HepG2 (cell line): ENCODE results near the gene KCNQ2. TPM values are rescaled to one million over a fixed set of nuclear protein-coding genes. Genes with fewer than 3 reads are reported as not detected.

Source experiments
- ATAC-seq: fragments of 200-7000 bp; cut with Tn5 transposase; 3 replicates; pipeline ENCODE4 v1.9.1; 2020; ENCODE audit warnings: mild to moderate bottlenecking, moderate library complexity
- BruUV-seq: library from RNA; stranded (reverse); fragments of 400-500 nt; replicated peaks from 2 replicates; lab custom pipeline; 2021; lab: Mats Ljungman, UMichigan
- CTCF ChIA-PET: fragments of 300-600 bp; formaldehyde crosslinking; extraction: SDS; loops from one replicate; lab custom pipeline; 2021; ENCODE audit warnings: low total read pairs, inconsistent platforms, low intra/inter-chr PET ratio; lab: Yijun Ruan, JAX
- POLR2A ChIA-PET: fragments of 350-600 bp; sonication (Branson Sonifier 250); formaldehyde crosslinking; loops from one replicate; lab custom pipeline; 2020; ENCODE audit warnings: antibody characterized with exemption, inconsistent platforms; lab: Yijun Ruan, JAX
- DNase-seq: peaks from one replicate; pipeline ENCODE4 v3.0.0-alpha.2; 2015; ENCODE audit warnings: low spot score
- FAIRE-seq: peaks from 3 replicates; lab custom pipeline; 2011; peaks lifted over from hg19 to GRCh38; lab: Jason Lieb, UNC
- H2AFZ ChIP-seq: one replicate; pipeline ENCODE4 v1.6.1; 2011; ENCODE audit warnings: low read length, inconsistent platforms
- H3K27ac ChIP-seq: fragments of 300-600 bp; 3 replicates; pipeline ENCODE4 v1.8.0; 2011; ENCODE audit warnings: mixed run types, mild to moderate bottlenecking, mixed read lengths, low read length, inconsistent platforms; ENCODE audit not compliant: insufficient read depth; ENCODE audit errors: extremely low read length
- H3K27me3 ChIP-seq, 2 experiments: fragments of 200-600 bp in 1 of 2; 2 replicates in 1 of 2; 3 replicates in 1 of 2; pipeline versions ENCODE4 v1.6.0 to v1.8.0; 2011; ENCODE audit warnings: low read length in 2 of 2, mild to moderate bottlenecking in 2 of 2, moderate library complexity in 2 of 2, inconsistent platforms in 1 of 2; ENCODE audit not compliant: insufficient read depth in 2 of 2, control insufficient read depth in 1 of 2
- H3K36me3 ChIP-seq, 2 experiments: fragments of 200-600 bp in 1 of 2; replicated peaks in 1 of 2; 2 replicates in 1 of 2; 3 replicates in 1 of 2; pipeline versions ENCODE4 v1.5.1 to v1.8.0; 2011; ENCODE audit warnings: low read length in 2 of 2, inconsistent platforms in 1 of 2; ENCODE audit not compliant: insufficient read depth in 2 of 2, control insufficient read depth in 1 of 2
- H3K4me1 ChIP-seq: 2 replicates; pipeline ENCODE4 v1.5.1; 2012; ENCODE audit warnings: low read length, inconsistent platforms; ENCODE audit not compliant: insufficient read depth
- H3K4me2 ChIP-seq: 2 replicates; pipeline ENCODE4 v1.6.0; 2011; ENCODE audit warnings: low read depth, low read length, inconsistent platforms
- H3K4me3 ChIP-seq, 3 experiments: fragments of 200-600 bp in 1 of 3; sonication (generic), shearing (Covaris generic) in 1 of 3; replicated peaks in 1 of 3; 2 replicates each; pipeline ENCODE4 v1.5.1; 2011 to 2016; ENCODE audit warnings: low read length in 3 of 3, inconsistent platforms in 2 of 3, low read depth in 2 of 3, mild to moderate bottlenecking in 2 of 3, control low read depth in 1 of 3, mixed read lengths in 1 of 3; ENCODE audit not compliant: insufficient read depth in 1 of 3
- H3K79me2 ChIP-seq: one replicate; pipeline ENCODE4 v1.6.1; 2011; ENCODE audit warnings: low read length, inconsistent platforms; ENCODE audit not compliant: insufficient read depth
- H3K9ac ChIP-seq: 2 replicates; pipeline ENCODE4 v1.6.0; 2011; ENCODE audit warnings: mild to moderate bottlenecking, low read depth, low read length, inconsistent platforms; ENCODE audit not compliant: insufficient read depth
- H3K9me3 ChIP-seq: 2 replicates; pipeline ENCODE4 v1.5.1; 2012; ENCODE audit warnings: mild to moderate bottlenecking, low read length
- H4K20me1 ChIP-seq: 2 replicates; pipeline ENCODE4 v1.6.0; 2011; ENCODE audit warnings: inconsistent platforms, mild to moderate bottlenecking, low read length, moderate library complexity; ENCODE audit not compliant: insufficient read depth
- CAMTA2 ChIP-seq: sonication (generic); formaldehyde crosslinking; IDR thresholded peaks from 2 replicates; pipeline ENCODE4 v1.4.0; 2020; ENCODE audit warnings: mild to moderate bottlenecking, missing genetic modification reagents, borderline replicate concordance
- CCAR2 ChIP-seq: fragments of 200-400 bp; formaldehyde crosslinking; optimal IDR thresholded peaks from 2 replicates; pipeline ENCODE3; 2018; ENCODE audit warnings: low read depth, mild to moderate bottlenecking, low read length, moderate library complexity
- DPF2 ChIP-seq: sonication (generic); formaldehyde crosslinking; IDR thresholded peaks from 2 replicates; pipeline ENCODE4 v1.4.0; 2020; ENCODE audit warnings: mild to moderate bottlenecking, low read depth, missing genetic modification reagents, borderline replicate concordance
- ELK4 ChIP-seq: sonication (generic); formaldehyde crosslinking; IDR thresholded peaks from 2 replicates; pipeline ENCODE4 v1.9.0; 2021; ENCODE audit warnings: missing genetic modification reagents, borderline replicate concordance
- KDM6A ChIP-seq: IDR thresholded peaks from 2 replicates; pipeline ENCODE4 v1.6.1; 2016; ENCODE audit warnings: low read depth
- MYC ChIP-seq: sonication (generic); formaldehyde crosslinking; IDR thresholded peaks from 2 replicates; pipeline ENCODE4 v1.9.0; 2021; ENCODE audit warnings: missing genetic modification reagents, borderline replicate concordance
- YEATS4 ChIP-seq: sonication (generic); formaldehyde crosslinking; IDR thresholded peaks from 2 replicates; pipeline ENCODE4 v1.4.0; 2020; ENCODE audit warnings: missing genetic modification reagents, borderline replicate concordance
- ZC3H4 ChIP-seq: sonication (generic); formaldehyde crosslinking; IDR thresholded peaks from 2 replicates; pipeline ENCODE4 v1.4.0; 2020; ENCODE audit warnings: missing genetic modification reagents, borderline replicate concordance
- ZNF335 ChIP-seq: sonication (generic); formaldehyde crosslinking; IDR thresholded peaks from 2 replicates; pipeline ENCODE4 v1.4.0; 2020; ENCODE audit warnings: missing genetic modification reagents
- WGBS: methylation state at CpG from one replicate; pipeline ENCODE4 v1.1.6; 2017; ENCODE audit warnings: low lambda C conversion rate; 5-methylcytosine and 5-hydroxymethylcytosine counted together
- in situ Hi-C: cut with HindIII; loops from 2 replicates; pipeline ENCODE4 v1.10.0; 2017; ENCODE audit warnings: low pct_unique_long_range_greater_than_20kb; ENCODE audit not compliant: extremely low pct_ligation_motif_present
- intact Hi-C: fragments of 100-400 bp; cut with micrococcal nuclease; formaldehyde crosslinking; loops from one replicate; pipeline ENCODE4 v1.10.0; 2022; ENCODE audit not compliant: unreplicated experiment
- polyA plus RNA-seq, 8 experiments: library from polyadenylated mRNA; depleted of rRNA in 3 of 8; stranded (reverse) in 7 of 8; unstranded in 1 of 8; fragments of >200 nt; fragmentation: Illumina TruSeq in 4 of 8; extraction: Trizol in 4 of 8; gene quantifications; 2 replicates each; pipeline versions ENCODE4 v1.2.1 to v1.2.3, GENCODE V29; 2011 to 2016; ENCODE audit warnings: low read depth in 4 of 8, missing spikeins in 1 of 8, mixed read lengths in 1 of 8; ENCODE audit not compliant: insufficient read depth in 1 of 8
- total RNA-seq, 5 experiments: library from RNA; depleted of rRNA; stranded (reverse); fragments of >200 nt; fragmentation: Illumina TruSeq; extraction: Trizol; gene quantifications; 2 replicates each; pipeline ENCODE4 v1.2.3, GENCODE V29; 2016; ENCODE audit warnings: low read depth in 1 of 5
- TF ChIP-seq, protein P1 (sequence below): sonication (generic); formaldehyde crosslinking; IDR thresholded peaks from 2 replicates; pipeline ENCODE4 v1.8.1; 2023; ENCODE audit warnings: mild to moderate bottlenecking, inconsistent platforms, moderate library complexity, missing genetic modification reagents, borderline replicate concordance
- TF ChIP-seq, protein P2 (sequence below): IDR thresholded peaks from 2 replicates; pipeline ENCODE4 v1.6.1; 2016; ENCODE audit warnings: low read depth, missing genetic modification reagents, missing compliant biosample characterization
- TF ChIP-seq, protein P3 (sequence below): sonication (generic); formaldehyde crosslinking; IDR thresholded peaks from 2 replicates; pipeline ENCODE4 v1.4.0; 2020; ENCODE audit warnings: missing genetic modification reagents

KCNQ2 gene
- total and polyA plus RNA-seq, 2 of the 13 experiments (the other 11 are each of a cell fraction or from before 2014, with no cell fraction given), result not detected

DNA sequence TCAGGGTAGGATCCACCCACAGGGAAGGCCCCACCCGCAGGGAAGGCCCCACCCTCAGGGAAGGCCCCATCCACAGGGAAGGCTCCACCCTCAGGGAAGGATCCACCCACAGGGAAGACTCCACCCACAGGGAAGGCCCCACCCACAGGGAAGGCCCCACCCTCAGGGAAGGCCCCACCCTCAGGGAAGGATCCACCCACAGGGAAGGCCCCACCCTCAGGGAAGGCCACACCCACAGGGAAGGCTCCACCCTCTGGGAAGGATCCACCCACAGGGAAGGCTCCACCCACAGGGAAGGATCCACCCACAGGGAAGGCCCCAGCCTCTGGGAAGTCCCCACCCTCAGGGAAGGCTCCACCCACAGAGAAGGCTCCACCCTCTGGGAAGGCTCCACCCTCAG lies 40.5 kb downstream of the KCNQ2 start:
- no peaks in the 10 kb centered on the region for H3K36me3 ChIP-seq
- intact Hi-C loops (no loop called here), in situ Hi-C loops (no loop called here)
- H3K4me3 ChIP-seq, result no peak overlapping the region
- WGBS, result 17% methylated on average over 1 of the region's 1 CpG
- H3K27ac ChIP-seq, result no peak overlapping the region
- no peak overlapping the region for H3K4me2 ChIP-seq
- no TSS peak for BruUV-seq
- no peaks in the 10 kb centered on the region for H3K4me1 ChIP-seq
- FAIRE-seq, result no peak
- H3K27me3 ChIP-seq, result peaks cover 14 to 50% of the 10 kb centered on the region in 2 experiments
- CTCF ChIA-PET, result no interaction called here
- DNase-seq, result no peak
- no peak for ATAC-seq
- no peaks in the 10 kb centered on the region for H3K9me3 ChIP-seq
- no peak overlapping the region for H2AFZ ChIP-seq
- peaks cover 4% of the 10 kb centered on the region; the same call in 1 of the 2 replicates for H4K20me1 ChIP-seq
- POLR2A ChIA-PET, result no interaction called here
- no peaks in the 10 kb centered on the region for H3K79me2 ChIP-seq
- H3K9ac ChIP-seq, result no peak overlapping the region
- TF ChIP-seq ELK4 (no peak), MYC (CRISPR knock-in tag) (no peak), CCAR2 (no peak), YEATS4 (CRISPR knock-in tag) (no peak), KDM6A (CRISPR knock-in tag) (no peak), DPF2 (CRISPR knock-in tag) (no peak), ZNF335 (CRISPR knock-in tag) (no peak), CAMTA2 (CRISPR knock-in tag) (no peak), ZC3H4 (CRISPR knock-in tag) (no peak)
- TF ChIP-seq, protein P1, sequence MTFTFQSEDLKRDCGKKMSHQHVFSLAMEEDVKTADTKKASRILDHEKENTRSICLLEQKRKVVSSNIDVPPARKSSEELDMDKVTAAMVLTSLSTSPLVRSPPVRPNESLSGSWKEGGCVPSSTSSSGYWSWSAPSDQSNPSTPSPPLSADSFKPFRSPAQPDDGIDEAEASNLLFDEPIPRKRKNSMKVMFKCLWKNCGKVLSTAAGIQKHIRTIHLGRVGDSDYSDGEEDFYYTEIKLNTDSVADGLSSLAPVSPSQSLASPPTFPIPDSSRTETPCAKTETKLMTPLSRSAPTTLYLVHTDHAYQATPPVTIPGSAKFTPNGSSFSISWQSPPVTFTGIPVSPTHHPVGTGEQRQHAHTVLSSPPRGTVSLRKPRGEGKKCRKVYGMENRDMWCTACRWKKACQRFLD (CRISPR knock-in tag), result no peak
- TF ChIP-seq, protein P2, sequence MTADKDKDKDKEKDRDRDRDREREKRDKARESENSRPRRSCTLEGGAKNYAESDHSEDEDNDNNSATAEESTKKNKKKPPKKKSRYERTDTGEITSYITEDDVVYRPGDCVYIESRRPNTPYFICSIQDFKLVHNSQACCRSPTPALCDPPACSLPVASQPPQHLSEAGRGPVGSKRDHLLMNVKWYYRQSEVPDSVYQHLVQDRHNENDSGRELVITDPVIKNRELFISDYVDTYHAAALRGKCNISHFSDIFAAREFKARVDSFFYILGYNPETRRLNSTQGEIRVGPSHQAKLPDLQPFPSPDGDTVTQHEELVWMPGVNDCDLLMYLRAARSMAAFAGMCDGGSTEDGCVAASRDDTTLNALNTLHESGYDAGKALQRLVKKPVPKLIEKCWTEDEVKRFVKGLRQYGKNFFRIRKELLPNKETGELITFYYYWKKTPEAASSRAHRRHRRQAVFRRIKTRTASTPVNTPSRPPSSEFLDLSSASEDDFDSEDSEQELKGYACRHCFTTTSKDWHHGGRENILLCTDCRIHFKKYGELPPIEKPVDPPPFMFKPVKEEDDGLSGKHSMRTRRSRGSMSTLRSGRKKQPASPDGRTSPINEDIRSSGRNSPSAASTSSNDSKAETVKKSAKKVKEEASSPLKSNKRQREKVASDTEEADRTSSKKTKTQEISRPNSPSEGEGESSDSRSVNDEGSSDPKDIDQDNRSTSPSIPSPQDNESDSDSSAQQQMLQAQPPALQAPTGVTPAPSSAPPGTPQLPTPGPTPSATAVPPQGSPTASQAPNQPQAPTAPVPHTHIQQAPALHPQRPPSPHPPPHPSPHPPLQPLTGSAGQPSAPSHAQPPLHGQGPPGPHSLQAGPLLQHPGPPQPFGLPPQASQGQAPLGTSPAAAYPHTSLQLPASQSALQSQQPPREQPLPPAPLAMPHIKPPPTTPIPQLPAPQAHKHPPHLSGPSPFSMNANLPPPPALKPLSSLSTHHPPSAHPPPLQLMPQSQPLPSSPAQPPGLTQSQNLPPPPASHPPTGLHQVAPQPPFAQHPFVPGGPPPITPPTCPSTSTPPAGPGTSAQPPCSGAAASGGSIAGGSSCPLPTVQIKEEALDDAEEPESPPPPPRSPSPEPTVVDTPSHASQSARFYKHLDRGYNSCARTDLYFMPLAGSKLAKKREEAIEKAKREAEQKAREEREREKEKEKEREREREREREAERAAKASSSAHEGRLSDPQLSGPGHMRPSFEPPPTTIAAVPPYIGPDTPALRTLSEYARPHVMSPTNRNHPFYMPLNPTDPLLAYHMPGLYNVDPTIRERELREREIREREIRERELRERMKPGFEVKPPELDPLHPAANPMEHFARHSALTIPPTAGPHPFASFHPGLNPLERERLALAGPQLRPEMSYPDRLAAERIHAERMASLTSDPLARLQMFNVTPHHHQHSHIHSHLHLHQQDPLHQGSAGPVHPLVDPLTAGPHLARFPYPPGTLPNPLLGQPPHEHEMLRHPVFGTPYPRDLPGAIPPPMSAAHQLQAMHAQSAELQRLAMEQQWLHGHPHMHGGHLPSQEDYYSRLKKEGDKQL, result no peak
- TF ChIP-seq, protein P3, sequence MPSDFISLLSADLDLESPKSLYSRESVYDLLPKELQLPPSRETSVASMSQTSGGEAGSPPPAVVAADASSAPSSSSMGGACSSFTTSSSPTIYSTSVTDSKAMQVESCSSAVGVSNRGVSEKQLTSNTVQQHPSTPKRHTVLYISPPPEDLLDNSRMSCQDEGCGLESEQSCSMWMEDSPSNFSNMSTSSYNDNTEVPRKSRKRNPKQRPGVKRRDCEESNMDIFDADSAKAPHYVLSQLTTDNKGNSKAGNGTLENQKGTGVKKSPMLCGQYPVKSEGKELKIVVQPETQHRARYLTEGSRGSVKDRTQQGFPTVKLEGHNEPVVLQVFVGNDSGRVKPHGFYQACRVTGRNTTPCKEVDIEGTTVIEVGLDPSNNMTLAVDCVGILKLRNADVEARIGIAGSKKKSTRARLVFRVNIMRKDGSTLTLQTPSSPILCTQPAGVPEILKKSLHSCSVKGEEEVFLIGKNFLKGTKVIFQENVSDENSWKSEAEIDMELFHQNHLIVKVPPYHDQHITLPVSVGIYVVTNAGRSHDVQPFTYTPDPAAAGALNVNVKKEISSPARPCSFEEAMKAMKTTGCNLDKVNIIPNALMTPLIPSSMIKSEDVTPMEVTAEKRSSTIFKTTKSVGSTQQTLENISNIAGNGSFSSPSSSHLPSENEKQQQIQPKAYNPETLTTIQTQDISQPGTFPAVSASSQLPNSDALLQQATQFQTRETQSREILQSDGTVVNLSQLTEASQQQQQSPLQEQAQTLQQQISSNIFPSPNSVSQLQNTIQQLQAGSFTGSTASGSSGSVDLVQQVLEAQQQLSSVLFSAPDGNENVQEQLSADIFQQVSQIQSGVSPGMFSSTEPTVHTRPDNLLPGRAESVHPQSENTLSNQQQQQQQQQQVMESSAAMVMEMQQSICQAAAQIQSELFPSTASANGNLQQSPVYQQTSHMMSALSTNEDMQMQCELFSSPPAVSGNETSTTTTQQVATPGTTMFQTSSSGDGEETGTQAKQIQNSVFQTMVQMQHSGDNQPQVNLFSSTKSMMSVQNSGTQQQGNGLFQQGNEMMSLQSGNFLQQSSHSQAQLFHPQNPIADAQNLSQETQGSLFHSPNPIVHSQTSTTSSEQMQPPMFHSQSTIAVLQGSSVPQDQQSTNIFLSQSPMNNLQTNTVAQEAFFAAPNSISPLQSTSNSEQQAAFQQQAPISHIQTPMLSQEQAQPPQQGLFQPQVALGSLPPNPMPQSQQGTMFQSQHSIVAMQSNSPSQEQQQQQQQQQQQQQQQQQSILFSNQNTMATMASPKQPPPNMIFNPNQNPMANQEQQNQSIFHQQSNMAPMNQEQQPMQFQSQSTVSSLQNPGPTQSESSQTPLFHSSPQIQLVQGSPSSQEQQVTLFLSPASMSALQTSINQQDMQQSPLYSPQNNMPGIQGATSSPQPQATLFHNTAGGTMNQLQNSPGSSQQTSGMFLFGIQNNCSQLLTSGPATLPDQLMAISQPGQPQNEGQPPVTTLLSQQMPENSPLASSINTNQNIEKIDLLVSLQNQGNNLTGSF (CRISPR knock-in tag), result no peak
